DMS79 treated with DMSO at 0.1 percent for 48 hours (cell line): ENCODE data around the gene EXOC2.

Source experiments
- DNase-seq: peaks from one replicate; lab custom pipeline; 2025; lab: John Stamatoyannopoulos, UW

The EXOC2 gene

GRCh38 chr6:466564-466963 lies 226.4 kb downstream of the EXOC2 start:
- DNase-seq, result no peak

- DNase-seq, result no peak
Measured at GRCh38 chr6:465531-466348, 227.2 kb downstream of the EXOC2 start.

- no peak for DNase-seq
Measured at GRCh38 chr6:456887-457286, 236.1 kb downstream of the EXOC2 start.

DNA sequence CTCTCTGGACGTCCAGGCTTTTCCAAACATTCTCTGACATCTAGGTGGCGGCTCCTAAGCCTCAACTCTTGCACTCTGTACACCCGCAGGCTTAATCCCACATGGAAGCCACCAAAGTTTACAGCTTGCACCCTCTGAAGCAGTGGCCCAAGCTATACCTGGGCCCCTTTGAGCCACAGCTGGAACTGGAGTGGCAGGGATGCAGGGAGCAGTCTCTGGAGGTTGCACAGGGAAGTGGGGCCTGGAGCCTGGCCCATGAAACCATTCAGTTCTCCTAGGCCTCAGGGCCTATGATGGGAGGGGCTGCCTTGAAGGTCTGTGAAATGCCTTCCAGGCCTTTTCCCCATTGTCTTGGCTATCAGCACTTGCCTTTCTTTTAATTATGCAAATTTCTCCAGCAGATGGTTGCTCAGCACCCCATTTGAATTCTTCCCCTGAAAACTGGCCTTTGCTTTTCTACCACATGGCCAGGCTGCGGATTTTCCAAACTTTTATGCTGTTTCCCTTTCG lies 236.5 kb downstream of the EXOC2 start:
- no peak for DNase-seq

- no peak for DNase-seq
Measured at GRCh38 chr6:455835-456234, 237.1 kb downstream of the EXOC2 start.

GRCh38 chr6:455006-455585 lies 237.8 kb downstream of the EXOC2 start:
- no peak for DNase-seq

- DNase-seq, result no peak
Measured at GRCh38 chr6:454148-454991, 238.6 kb downstream of the EXOC2 start.

GRCh38 chr6:453152-453551 lies 239.8 kb downstream of the EXOC2 start:
- DNase-seq, result no peak

DNA sequence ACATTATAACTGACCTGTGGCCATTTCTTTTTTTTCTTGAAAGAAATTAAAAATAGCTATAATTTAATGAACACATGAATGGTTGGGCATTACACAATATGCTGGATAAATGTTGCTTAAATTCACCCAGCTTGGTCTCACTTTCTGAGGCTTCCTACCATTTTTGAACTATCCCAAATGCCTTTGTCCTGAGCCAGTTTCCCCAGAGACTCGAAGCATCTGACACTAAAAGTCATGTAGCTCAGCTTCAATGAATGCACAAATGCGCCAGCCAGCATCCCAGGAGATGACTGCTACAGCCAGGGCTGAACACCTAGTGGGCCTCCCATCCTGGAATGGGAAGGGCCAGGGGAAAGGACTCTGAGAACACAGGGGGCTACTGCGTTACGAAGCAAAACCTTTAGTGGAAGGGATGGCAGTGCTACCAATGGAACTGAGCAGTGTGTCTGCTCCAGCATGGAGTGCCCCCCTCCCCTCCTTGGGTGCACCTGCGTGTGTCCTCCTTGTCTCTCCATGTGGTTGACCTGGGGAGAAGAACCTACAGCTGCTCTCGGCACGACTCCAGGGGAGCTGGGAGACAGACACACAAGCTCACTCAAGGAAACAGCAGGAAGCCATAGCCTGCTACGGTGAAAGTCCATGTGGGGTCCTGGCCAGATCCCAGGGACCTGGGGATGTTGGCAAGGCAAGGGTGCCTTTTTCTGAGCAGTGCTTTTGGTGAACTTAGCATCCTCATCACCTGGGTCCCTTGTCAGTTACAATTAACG lies 240.5 kb downstream of the EXOC2 start:
- DNase-seq, result no peak

DNA sequence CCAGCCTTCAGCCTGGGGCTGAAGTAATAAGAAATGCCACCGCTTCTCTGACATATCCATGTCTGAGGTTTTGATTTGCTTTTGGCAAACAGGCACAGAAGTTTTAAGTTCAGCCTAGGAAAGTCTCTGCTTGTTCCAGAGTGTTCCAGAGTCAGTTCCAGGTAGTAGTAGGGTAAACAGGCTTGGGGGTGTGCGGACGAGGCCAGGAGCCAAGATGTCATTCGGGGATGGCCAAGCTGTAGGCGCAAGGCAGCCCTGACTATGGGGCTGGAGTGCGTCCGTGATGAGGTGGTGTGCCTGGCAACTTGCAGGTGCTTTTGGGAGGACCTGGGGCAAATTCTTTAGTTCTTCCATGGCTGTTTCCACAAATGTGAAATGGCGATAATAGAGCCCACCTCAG lies 241.1 kb downstream of the EXOC2 start:
- no peak for DNase-seq

GRCh38 chr6:451336-451735 lies 241.6 kb downstream of the EXOC2 start:
- DNase-seq, result no peak

- no peak for DNase-seq
Measured at GRCh38 chr6:449486-450419, 243.2 kb downstream of the EXOC2 start.

DNA sequence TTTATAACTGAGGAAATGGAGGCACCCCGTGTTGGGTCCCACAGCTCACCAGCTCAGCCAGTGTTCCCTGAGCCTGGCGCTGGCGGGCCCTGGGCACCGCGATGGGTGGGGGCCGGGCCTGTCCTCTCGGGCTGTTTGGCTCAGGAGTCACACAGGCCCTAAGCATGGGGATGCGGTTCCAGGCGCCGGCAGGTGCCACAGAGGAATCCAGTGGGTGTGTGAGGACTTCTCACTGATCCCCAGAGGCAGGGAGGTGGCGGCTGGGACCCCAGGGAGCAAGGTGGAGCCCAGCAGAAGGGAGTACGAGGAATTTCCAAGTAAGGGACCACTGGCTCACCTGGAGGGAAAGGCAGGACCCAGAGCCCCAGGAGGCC lies 243.9 kb downstream of the EXOC2 start:
- no peak for DNase-seq

- no peak for DNase-seq
Measured at GRCh38 chr6:448296-449056, 244.5 kb downstream of the EXOC2 start.

GRCh38 chr6:447381-448165 lies 245.4 kb downstream of the EXOC2 start:
- no peak for DNase-seq

DNA sequence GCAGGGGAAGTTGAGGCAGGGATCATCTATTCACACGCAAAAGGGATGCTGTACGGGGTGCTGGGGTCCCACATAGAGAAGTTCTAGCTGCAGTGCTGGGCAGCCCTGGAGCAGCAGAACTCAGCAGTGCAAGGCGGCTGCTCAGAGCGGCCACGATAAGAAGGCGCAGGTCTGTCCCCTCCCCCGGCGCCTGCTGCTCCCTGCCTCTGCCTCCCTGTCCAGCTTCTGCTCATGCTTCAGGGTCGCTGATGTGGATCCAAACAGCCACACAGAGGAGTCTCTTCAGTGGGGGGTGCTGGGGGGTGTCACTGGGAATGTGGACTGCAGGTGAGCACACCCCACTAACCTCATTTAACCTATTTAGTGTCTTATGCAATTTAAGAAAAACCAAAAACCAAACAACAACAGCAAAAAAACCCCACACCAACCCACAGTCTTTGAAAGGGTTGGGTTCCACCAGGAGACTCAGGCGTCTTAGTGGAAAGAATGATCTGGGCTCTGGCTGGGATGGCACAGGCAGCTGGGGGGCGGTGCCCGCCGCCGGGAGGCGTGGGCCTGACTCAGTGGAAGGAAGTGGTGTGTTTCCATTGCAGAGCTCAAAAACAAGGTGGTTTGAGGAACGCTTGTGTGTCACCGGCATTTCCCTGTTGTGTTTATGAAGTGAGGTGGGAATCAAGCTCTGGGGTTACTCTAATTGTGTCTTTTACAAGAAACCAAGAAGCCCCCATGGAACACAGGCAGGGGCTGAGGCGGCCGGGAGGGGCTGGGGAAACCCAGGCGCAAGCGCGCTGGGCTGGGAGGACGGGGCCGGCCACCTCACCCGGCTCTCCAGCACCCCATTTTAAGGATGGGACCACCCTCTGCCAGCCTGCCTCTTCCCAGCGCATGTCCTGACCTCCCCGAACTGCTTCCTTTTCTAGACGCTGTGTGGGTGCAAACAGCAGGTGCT lies 246.2 kb downstream of the EXOC2 start:
- no peak for DNase-seq

DNA sequence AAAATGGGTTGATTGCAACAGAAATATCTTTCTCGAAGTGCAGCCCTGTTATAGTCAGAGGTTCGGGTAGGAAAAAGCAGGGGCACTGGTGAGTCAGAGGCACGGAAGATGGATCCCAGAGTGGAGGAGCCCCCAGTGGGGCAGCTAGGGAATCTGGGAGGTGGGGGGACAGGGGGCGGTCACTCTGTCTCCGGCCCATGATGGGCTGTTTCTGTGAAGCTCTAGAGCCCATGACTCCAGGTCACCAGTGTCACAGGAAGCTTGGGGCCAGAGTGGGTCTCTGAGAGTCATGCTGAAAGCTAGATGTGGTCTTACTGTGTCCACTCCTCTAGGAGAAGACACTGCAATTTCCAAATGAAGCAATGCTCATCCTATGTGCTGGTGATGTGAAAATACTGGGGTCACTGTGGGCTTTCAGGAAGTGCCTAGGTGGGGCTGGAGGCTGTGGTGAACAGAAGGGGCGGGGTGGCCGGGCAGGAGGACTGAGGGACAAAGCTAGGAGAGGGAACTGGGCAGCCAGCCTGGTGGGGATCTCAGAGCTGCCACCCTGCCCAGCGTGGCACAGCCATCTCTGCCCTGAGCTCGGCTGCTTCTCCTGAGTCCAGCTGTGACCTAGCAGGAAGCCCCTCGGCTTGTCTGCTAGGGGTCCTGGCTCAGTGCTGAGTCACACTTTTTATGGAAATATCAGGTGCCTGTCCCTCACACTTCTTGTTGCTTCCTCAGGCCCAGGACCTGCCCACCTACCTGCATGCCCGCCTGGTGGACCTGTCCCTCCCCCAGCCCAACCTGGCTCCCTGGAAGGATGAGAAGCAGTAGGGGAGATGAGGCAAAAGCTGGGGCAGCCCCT lies 247.1 kb downstream of the EXOC2 start:
- DNase-seq, result no peak
